HG02885 (cell line): ENCODE measurements around the gene IMMP2L.
"Not testable (repeated sequence)": the region's sequence is repeated elsewhere in the genome, so short reads cannot be mapped to it uniquely, and the experiment has no call there.

ENCODE experiments used
- ATAC-seq: cut with Tn5 transposase; IDR thresholded peaks from one replicate; pipeline ENCODE4 v1.9.1; 2021; ENCODE audit warnings: mild to moderate bottlenecking; ENCODE audit not compliant: unreplicated experiment, poor library complexity

IMMP2L gene

DNA sequence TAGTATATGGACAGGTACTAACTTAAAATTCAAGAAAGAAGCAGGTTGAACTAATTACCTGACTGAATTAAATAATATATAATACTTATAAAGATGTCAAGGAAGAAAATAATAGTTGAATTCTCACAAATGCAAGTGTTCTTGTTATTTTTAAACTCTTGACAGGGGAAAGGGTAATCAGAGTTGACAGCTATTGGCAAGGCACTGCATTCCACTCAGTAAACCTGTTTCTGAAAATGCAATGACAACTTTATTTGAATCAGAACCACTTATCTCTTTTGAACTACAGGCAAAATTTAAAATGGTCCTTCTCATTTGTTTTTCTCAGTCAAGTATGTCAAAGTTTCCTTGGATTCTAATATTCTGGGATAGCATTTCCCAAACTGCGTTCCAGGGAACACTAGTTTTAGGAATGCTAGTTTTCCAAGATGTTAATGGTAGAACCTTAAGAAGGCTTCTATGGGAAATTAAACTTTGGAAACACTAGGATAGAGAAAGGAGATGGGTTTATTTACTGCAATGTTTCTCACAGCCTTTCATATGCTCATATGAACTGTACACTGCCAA lies 575.1 kb downstream of the IMMP2L start:
- no peak for ATAC-seq

- no peak for ATAC-seq
Observed at GRCh38 chr7:110983822-110984456, 578.4 kb downstream of the IMMP2L start.

DNA sequence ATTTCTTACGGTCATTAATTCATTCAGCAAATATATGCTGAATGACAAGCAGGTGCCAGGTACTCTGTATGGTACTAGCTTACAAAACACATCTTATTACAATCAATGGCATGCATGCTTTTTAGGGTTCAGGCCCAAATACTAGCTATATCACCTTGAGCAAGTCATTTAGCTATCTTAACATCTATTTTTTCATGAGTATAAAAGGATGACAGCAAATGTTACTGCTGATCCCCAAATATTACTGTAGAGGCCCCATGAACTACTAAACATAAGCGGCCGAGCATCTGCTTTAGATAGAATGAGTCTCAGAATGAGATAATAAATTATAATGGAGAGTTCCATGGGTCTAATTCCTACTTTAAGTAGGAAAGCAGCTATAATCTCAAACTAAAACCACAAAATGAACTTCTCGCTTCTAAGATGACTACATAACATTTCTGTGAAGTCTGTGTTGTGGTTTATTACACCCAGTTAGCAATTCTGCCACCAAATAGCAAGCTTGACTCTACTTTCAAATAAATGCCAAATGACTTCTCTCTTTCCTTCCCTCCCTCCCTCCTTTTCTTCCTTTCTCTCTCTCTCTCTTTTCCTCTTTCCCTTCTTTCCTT lies 585.1 kb downstream of the IMMP2L start:
- ATAC-seq: no peak

DNA sequence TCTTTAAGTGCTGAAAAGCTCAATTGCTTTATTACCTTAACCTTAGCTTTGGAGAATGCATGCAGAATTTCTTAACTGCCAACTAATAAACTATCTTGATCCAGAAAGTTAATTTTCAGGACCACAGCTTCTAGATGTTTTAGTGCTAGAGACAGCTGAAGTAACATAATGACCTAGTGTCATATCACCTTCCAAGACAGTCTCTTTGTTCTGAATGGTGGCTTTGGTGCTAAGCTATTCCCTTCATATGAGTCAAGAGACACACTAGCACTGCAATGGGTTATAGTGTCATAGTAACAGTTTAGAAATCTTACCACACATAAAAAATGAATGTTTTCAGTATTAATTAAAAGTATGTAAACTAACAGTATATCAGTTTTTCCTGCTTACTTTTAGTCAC lies 586.8 kb downstream of the IMMP2L start:
- no peak for ATAC-seq

GRCh38 chr7:110974441-110974840 lies 587.9 kb downstream of the IMMP2L start:
- ATAC-seq: no peak

- no peak for ATAC-seq
Observed at GRCh38 chr7:110973196-110973990, 588.9 kb downstream of the IMMP2L start.

DNA sequence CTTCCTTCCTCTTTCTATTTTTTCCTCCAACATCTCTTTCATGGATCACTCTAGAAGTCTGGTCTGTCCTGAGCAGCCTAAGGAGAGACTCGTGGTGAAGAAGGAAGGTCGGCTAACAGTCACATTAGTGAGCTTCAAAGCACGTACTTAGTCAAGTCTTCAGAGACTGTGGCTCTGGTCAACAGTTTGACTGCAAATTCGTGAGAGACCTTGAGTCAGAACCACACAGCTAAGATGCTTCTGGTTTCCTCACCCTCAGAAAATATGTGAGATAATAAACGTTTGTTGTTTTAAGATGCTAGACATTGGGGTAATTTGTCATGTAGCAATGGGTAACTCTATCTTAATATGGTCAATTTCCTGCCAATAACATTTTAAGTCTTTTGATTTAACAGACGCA lies 597.5 kb downstream of the IMMP2L start:
- ATAC-seq: no peak

GRCh38 chr7:110962826-110963225 lies 599.5 kb downstream of the IMMP2L start:
- no peak for ATAC-seq

DNA sequence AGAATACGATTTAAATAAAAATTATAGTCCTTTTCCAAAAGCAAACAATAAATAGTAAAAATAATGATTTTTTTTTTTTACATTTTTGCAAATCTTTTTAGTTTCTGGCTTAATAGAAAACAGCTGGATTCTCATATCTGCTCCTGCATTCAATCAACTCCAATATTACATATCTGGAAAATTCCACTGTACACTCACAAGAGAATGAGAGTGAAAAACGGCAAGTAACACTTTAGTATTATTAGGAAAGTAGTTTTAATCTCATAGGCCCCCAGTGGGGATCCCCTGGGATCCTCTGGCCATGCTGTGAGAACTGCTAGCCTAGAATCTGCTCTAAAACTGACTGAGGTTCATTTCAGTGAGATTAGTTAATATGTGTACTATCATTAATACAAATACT lies 599.9 kb downstream of the IMMP2L start:
- ATAC-seq: no peak

DNA sequence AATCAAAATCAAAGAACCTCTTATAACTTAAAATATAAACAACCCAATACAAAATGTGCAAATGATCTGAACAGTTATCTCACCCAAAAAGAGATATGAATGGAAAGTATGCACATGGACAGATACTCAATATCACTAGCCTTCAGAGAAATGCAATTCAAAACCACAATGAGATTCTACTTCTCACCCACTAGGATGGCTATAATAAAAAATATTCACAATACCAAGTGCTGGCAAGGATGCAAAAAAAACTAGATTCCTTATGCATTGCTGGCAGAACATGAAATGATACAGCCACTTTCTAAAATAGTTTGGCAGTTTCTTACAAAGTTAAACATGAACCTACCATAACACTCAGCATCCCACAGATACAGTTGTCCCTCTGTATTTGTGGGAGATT lies 601.5 kb downstream of the IMMP2L start:
- ATAC-seq: no peak

DNA sequence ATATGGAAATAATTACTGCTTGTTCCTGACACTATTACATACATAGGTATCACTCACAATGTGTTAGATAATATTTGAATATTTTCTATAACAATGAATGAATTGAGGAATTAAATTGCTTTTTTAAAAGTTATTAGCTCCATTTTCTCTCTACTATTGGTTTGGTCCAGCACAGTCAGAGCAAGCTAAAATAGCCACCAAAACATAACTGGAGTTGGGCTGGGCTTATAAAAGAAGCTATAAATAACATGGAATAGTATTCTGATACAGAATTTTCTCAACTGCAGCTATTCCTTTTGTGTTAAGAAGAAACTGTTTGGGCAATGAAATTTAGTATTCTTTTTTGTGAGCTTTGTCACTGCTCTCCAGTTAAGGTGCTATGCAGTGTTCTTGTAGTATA lies 614.0 kb downstream of the IMMP2L start:
- no peak for ATAC-seq

DNA sequence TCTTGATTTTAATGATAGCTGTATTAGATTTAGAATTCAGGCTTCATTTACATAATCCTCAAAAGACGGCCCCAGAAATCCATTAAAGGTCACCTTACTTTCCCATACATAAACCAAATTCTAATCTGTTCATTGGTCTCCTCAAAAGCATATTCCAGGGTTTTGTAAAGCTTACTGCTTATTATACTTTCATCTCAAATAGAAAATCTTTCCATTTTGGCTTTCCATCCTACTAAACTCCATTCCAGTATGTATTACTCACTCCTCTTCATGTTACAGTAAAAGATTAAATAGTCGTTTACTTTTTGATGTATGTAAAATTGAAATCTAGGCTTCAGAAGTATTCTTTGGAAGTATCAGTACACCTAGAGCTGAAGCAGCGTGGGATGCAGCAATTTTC lies 614.9 kb downstream of the IMMP2L start:
- no peak for ATAC-seq

GRCh38 chr7:110944966-110945644 lies 617.2 kb downstream of the IMMP2L start:
- no peak for ATAC-seq

DNA sequence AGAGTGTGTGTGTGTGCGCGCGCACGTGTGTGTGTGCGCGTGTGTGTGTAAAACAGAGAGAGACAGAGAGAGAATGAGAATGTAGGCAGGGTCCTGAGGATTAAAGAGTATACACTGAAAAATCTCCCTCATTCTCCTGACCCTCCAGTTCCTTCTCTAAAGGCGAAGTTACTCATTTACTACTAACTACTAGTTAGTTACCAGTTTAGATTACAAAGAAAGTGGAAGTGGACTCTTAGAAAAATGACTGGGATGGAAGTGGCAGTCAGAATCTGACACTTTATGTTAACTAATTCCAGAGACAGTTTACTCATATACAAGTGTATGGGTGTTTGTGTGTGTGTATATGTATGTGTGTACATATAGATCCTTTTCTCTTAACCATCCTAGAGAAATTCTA lies 617.8 kb downstream of the IMMP2L start:
- ATAC-seq: no peak

DNA sequence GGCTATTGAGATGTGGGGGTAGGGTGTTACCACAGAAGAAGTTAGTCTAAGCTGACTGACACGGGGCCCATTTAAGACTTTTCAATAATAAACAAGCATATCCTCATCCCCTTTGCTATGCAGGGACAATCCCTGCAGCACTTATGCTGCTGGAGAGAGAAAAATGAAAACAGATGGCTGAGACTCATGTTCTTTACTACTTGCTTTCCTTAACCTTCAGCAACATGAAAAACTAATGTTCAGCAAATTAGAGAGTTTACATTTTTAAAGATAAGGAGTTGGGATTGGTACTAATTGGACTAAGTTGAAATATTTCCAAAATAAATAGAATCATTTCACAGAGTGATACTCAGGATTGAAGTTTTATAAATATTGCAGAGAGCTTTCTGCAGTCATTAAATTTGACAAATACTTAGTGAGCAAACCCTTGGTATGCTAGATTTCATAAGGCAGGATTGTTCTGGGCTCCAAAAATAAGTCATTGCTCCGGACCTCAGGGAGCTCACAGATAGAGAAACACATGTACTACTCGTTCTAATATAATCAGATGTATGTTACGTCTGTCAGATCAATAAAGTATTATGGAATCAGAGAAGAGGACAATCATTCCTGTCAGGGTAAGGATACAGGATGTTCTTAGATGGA lies 618.5 kb downstream of the IMMP2L start:
- ATAC-seq: no peak

- ATAC-seq: no peak
Observed at GRCh38 chr7:110941385-110941784, 620.9 kb downstream of the IMMP2L start.

GRCh38 chr7:110940756-110941155 lies 621.5 kb downstream of the IMMP2L start:
- ATAC-seq: no peak

GRCh38 chr7:110938165-110938564 lies 624.1 kb downstream of the IMMP2L start:
- no peak for ATAC-seq

DNA sequence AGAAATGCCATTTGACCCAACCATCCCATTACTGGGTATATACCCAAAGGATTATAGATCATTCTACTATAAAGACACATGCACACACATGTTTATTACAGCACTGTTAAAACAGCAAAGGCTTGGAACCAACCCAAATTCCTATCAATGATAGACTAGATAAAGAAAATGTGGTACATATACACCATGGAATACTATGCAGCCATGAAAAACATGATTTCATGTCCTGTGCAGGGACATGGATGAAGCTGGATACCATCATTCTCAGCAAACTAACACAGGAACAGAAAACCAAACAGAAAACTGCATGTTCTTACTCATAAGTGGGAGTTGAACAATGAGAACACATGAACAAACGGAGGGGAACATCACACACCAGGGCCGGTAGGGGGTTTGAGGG lies 625.6 kb downstream of the IMMP2L start:
- ATAC-seq: not testable (repeated sequence)
